DMS153 treated with DMSO at 0.1 percent for 48 hours (cell line): Measurements from ENCODE around the gene SACS.
"Not testable (repeated sequence)": the region's sequence is repeated elsewhere in the genome, so short reads cannot be mapped to it uniquely, and the experiment has no call there.

Source experiments
- DNase-seq: peaks from one replicate; lab custom pipeline; 2025; ENCODE audit not compliant: unreplicated experiment; lab: John Stamatoyannopoulos, UW

SACS gene

GRCh38 chr13:23359882-23360281, 73.6 kb downstream of the SACS start:
- DNase-seq, result no peak

- DNase-seq, result no peak
Measured at GRCh38 chr13:23357349-23357748, 76.2 kb downstream of the SACS start.

GRCh38 chr13:23356368-23356767, 77.1 kb downstream of the SACS start:
- no peak for DNase-seq

- DNase-seq, result no peak
Measured at GRCh38 chr13:23354520-23354919, 79.0 kb downstream of the SACS start.

- DNase-seq, result no peak
Measured at GRCh38 chr13:23352161-23352560, 81.3 kb downstream of the SACS start.

- DNase-seq, result no peak
Measured at GRCh38 chr13:23350009-23350408, 83.5 kb downstream of the SACS start.

GRCh38 chr13:23349161-23349897, 84.2 kb downstream of the SACS start:
- no peak for DNase-seq

GRCh38 chr13:23348262-23349127, 85.0 kb downstream of the SACS start:
- DNase-seq, result no peak

GRCh38 chr13:23347601-23348000, 85.9 kb downstream of the SACS start:
- DNase-seq, result no peak

- DNase-seq, result no peak
Measured at GRCh38 chr13:23344931-23345595, 88.4 kb downstream of the SACS start.

- DNase-seq, result no peak
Measured at GRCh38 chr13:23339225-23339624, 94.3 kb downstream of the SACS start.

GRCh38 chr13:23330356-23330755, 103.1 kb downstream of the SACS start:
- no peak for DNase-seq

- no peak for DNase-seq
Measured at GRCh38 chr13:23325191-23325590, 108.3 kb downstream of the SACS start.

GRCh38 chr13:23323946-23324709, 109.4 kb downstream of the SACS start:
- no peak for DNase-seq

GRCh38 chr13:23322353-23323336, 110.9 kb downstream of the SACS start:
- no peak for DNase-seq

- no peak for DNase-seq
Measured at GRCh38 chr13:23321535-23322241, 111.8 kb downstream of the SACS start.

GRCh38 chr13:23320926-23321534, 112.5 kb downstream of the SACS start:
- DNase-seq, result no peak

GRCh38 chr13:23319883-23320224, 113.6 kb downstream of the SACS start:
- no peak for DNase-seq

GRCh38 chr13:23314837-23315236, 118.7 kb downstream of the SACS start:
- not testable (repeated sequence) for DNase-seq
